HEK293T (cell line): ENCODE results near the gene HIGD2A.

Experiments
- ARNT ChIP-seq: fragments of 450-650 bp; IDR thresholded peaks from 2 replicates; pipeline ENCODE4 v1.6.1; 2017; ENCODE audit warnings: mild to moderate bottlenecking
- BHLHE40 ChIP-seq: fragments of 450-650 bp; IDR thresholded peaks from 2 replicates; pipeline ENCODE4 v1.6.1; 2016; ENCODE audit warnings: mild to moderate bottlenecking, moderate library complexity, borderline replicate concordance
- ELF4 ChIP-seq: fragments of 450-650 bp; IDR thresholded peaks from 2 replicates; pipeline ENCODE4 v1.6.1; 2017; ENCODE audit warnings: antibody characterized with exemption
- FOXA1 ChIP-seq: fragments of 450-650 bp; IDR thresholded peaks from 2 replicates; pipeline ENCODE4 v1.6.1; 2016; ENCODE audit warnings: mild to moderate bottlenecking
- FOXK2 ChIP-seq: fragments of 450-650 bp; IDR thresholded peaks from 2 replicates; pipeline ENCODE4 v1.6.1; 2016; ENCODE audit warnings: mild to moderate bottlenecking
- FOXM1 ChIP-seq: fragments of 450-650 bp; IDR thresholded peaks from 2 replicates; pipeline ENCODE4 v1.6.1; 2017; ENCODE audit warnings: mild to moderate bottlenecking, borderline replicate concordance
- HDGF ChIP-seq: fragments of 450-650 bp; IDR thresholded peaks from 2 replicates; pipeline ENCODE4 v1.6.1; 2017; ENCODE audit warnings: antibody characterized with exemption, borderline replicate concordance
- L3MBTL2 ChIP-seq: fragments of 450-650 bp; conservative IDR thresholded peaks from 2 replicates; pipeline ENCODE4 v1.6.1; 2016; ENCODE audit warnings: mild to moderate bottlenecking
- LEF1 ChIP-seq: fragments of 450-650 bp; IDR thresholded peaks from 2 replicates; pipeline ENCODE4 v1.6.1; 2017; ENCODE audit warnings: mild to moderate bottlenecking, borderline replicate concordance
- NFRKB ChIP-seq: fragments of 450-650 bp; IDR thresholded peaks from 2 replicates; pipeline ENCODE4 v1.6.1; 2016; ENCODE audit warnings: mild to moderate bottlenecking, moderate library complexity
- SP1 ChIP-seq: fragments of 450-650 bp; IDR thresholded peaks from 2 replicates; pipeline ENCODE4 v1.6.1; 2017
- ZNF384 ChIP-seq: fragments of 450-650 bp; IDR thresholded peaks from 2 replicates; pipeline ENCODE4 v1.6.1; 2016
- TF ChIP-seq, protein P1 (sequence below): fragments of 450-650 bp; IDR thresholded peaks from 2 replicates; pipeline ENCODE4 v1.6.1; 2016

DNA sequence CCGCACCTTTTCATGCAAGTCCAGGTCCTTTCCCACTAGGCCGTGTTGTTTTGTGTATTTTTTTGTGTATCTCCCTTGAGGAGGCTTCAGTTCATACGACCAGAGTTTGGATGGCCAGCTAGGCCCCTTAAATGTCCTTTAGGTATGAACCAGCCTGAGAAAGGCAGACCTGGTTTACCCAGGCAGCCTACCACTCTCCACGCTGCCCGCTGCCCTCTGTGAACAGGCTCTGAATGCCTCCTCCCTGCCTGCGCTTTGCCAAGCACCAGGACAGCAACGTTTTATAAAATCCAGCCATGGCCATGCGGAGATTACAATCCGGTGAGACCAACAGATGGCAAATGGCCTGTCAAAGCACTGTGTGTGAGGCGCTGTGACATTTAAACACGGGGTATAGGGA, 28.4 kb downstream of the HIGD2A start:
- TF ChIP-seq FOXM1, result no peak
- TF ChIP-seq SP1, result no peak
- TF ChIP-seq FOXK2, result no peak
- no peak for TF ChIP-seq NFRKB
- TF ChIP-seq HDGF, result no peak
- no peak for TF ChIP-seq ELF4
- TF ChIP-seq ARNT, result no peak
- TF ChIP-seq LEF1, result no peak
- TF ChIP-seq ZNF384, result no peak
- no peak for TF ChIP-seq FOXA1
- TF ChIP-seq L3MBTL2, result no peak
- TF ChIP-seq, protein P1, sequence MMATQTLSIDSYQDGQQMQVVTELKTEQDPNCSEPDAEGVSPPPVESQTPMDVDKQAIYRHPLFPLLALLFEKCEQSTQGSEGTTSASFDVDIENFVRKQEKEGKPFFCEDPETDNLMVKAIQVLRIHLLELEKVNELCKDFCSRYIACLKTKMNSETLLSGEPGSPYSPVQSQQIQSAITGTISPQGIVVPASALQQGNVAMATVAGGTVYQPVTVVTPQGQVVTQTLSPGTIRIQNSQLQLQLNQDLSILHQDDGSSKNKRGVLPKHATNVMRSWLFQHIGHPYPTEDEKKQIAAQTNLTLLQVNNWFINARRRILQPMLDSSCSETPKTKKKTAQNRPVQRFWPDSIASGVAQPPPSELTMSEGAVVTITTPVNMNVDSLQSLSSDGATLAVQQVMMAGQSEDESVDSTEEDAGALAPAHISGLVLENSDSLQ, result no peak
- TF ChIP-seq BHLHE40, result no peak
